HAP-1 (cell line): Measurements from ENCODE around the gene ACOT7.
A peak's percentile ranks its signal among the peaks of the same experiment; 100 is the strongest.

Source experiments
- DNase-seq, 2 experiments: peaks; one replicate each; pipeline ENCODE4 v3.0.0-alpha.2; 2016 to 2020; ENCODE audit warnings: low spot score in 2 of 2
- H3K27me3 ChIP-seq: fragments of 250-450 bp; sonication (Bioruptor Pico); 2 replicates; pipeline ENCODE4 v1.5.1; 2020; ENCODE audit warnings: low read depth, mild to moderate bottlenecking, moderate library complexity
- H3K36me3 ChIP-seq: fragments of 250-450 bp; sonication (Bioruptor Pico); replicated peaks from 2 replicates; pipeline ENCODE4 v1.5.1; 2020; ENCODE audit warnings: mild to moderate bottlenecking
- H3K4me1 ChIP-seq: fragments of 250-450 bp; sonication (Bioruptor Pico); 2 replicates; pipeline ENCODE4 v1.5.1; 2020; ENCODE audit warnings: mild to moderate bottlenecking
- H3K4me3 ChIP-seq: fragments of 250-450 bp; sonication (Bioruptor Pico); 2 replicates; pipeline ENCODE4 v1.5.1; 2020; ENCODE audit warnings: mild to moderate bottlenecking, moderate library complexity
- H3K9me3 ChIP-seq: fragments of 250-450 bp; sonication (Bioruptor Pico); 2 replicates; pipeline ENCODE4 v1.5.1; 2020; ENCODE audit warnings: mild to moderate bottlenecking, moderate library complexity
- in situ Hi-C: fragments of 300-500 bp; cut with MboI; formaldehyde crosslinking; loops from 3 replicates; pipeline ENCODE4 v1.14.3; 2020; ENCODE audit warnings: low sequenced_read_pairs, inconsistent platforms, mixed read lengths

Gene ACOT7

DNA sequence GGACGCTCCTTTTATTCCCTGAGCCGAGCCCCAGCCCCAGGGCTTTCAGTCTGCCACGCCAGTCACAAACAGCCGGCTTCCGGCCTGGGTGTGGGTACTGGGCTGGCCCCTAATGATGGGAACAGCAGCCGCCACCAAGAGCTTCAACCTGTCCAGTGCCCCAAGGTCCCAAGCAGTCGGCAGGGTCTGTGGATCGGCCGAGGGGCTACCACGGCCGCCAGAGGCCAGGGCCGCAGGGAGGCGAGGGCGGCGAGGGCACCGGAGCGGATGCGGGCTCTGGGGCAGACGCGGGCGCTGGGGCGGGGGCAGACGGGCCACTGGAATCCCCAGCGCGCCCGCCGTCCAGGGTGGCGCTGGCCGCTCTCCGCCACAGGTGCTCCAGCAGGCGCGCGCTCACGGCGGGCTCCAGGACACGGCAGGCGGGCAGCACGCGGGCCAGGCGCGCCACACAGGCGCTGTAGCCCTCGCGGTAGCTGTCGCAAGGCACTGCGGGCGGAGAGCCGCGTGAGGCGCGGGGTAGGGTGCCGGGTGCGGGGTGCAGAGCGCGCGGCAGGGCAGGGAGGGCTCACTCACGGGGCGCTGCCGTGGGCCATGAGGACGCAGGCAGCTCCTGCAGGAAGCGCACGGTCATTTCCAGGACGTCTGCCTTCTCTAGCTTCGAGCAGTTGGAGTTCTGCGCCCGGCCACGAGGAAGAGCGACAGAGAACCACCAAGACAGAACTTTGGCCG, 25.3 kb upstream of the ACOT7 start:
- no peaks in the 10 kb centered on the region for H3K36me3 ChIP-seq
- peaks cover 35% of the 10 kb centered on the region for H3K27me3 ChIP-seq
- H3K4me3 ChIP-seq = peak overlapping the region; percentile 35; the same call in 1 of the 2 replicates
- no peaks in the 10 kb centered on the region for H3K9me3 ChIP-seq
- peaks cover 17% of the 10 kb centered on the region for H3K4me1 ChIP-seq
- no peak for DNase-seq
- in situ Hi-C loops = no loop called here

- no peaks in the 10 kb centered on the region for H3K9me3 ChIP-seq
- no peak overlapping the region for H3K4me3 ChIP-seq
- H3K27me3 ChIP-seq = peaks cover 32% of the 10 kb centered on the region
- DNase-seq = no peak
- peaks cover 14% of the 10 kb centered on the region for H3K4me1 ChIP-seq
- no peaks in the 10 kb centered on the region for H3K36me3 ChIP-seq
- in situ Hi-C loops = no loop called here
Observed at GRCh38 chr1:6417961-6418667, 24.5 kb upstream of the ACOT7 start.

DNA sequence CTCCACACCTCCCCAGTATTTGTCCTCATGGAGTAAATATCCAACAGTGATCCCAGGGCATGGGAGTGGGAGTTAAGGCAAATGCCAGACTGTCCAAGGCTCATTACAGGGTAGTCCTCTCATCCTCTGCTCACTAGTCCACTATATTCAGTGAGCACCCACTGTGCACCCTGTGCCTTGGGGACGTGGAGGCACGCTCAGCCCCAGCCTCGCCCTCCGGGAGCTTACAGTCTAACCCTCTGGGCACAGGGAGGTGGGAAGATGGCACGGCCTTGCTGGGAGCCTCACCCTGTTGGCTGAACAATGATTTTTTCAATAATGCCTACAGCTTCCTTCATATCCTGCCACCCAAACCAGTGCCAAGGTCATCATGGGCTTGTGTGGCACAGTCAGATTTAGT, 23.3 kb upstream of the ACOT7 start:
- no peak overlapping the region for H3K4me3 ChIP-seq
- no peaks in the 10 kb centered on the region for H3K9me3 ChIP-seq
- in situ Hi-C loops = no loop called here
- DNase-seq = no peak
- H3K4me1 ChIP-seq = peaks cover 14% of the 10 kb centered on the region
- no peaks in the 10 kb centered on the region for H3K36me3 ChIP-seq
- peaks cover 28% of the 10 kb centered on the region for H3K27me3 ChIP-seq

DNA sequence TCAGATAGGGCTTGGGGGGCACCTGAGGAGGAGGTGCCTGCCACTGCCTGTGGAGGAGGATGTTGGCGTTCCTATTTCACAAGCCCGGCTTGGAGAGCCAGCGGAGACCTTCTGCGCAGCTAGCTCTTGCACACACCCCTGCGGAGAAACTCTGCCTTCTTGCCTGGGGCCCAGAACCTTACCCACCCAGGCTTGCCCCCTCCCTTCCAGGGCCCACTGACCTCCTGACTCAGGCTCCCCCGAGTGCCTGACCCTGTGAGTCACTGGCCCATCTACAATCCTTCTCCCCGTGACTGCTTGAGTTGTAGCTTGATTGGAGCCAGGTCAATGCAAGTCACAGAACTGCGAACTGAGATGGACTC, 22.7 kb upstream of the ACOT7 start:
- H3K4me1 ChIP-seq = peaks cover 14% of the 10 kb centered on the region
- no peaks in the 10 kb centered on the region for H3K36me3 ChIP-seq
- H3K4me3 ChIP-seq = no peak overlapping the region
- peaks cover 23% of the 10 kb centered on the region for H3K27me3 ChIP-seq
- DNase-seq = no peak
- no peaks in the 10 kb centered on the region for H3K9me3 ChIP-seq
- in situ Hi-C loops = no loop called here

GRCh38 chr1:6414881-6415626, 21.5 kb upstream of the ACOT7 start:
- no peak for DNase-seq
- in situ Hi-C loops = no loop called here
- peaks cover 12% of the 10 kb centered on the region for H3K4me1 ChIP-seq
- peaks cover 22% of the 10 kb centered on the region for H3K27me3 ChIP-seq
- H3K9me3 ChIP-seq = no peaks in the 10 kb centered on the region
- no peaks in the 10 kb centered on the region for H3K36me3 ChIP-seq
- H3K4me3 ChIP-seq = no peak overlapping the region

DNA sequence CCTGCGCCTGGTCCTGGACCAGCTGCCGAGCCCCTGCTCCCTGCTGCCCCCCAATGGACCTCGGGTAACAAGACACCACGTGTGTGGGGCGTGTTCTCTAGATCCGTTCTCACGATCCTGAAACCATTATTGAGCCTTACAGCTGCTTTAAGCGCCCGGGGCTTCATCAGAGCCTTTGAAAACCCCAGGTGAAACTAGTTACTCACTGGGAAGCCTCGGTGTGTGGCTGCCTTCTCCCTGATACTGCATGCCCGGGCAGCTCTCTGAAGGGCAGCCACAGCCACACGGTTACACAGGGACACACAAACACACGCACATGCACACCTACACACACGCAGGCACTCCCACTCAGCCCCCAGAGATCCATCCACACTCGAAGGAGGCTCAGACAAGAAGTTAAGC, 20.9 kb upstream of the ACOT7 start:
- DNase-seq = peak; percentile 76 to 82
- Histone ChIP-seq H3K9me3 (no peaks in the 10 kb centered on the region), H3K27me3 (peaks cover 22% of the 10 kb centered on the region), H3K36me3 (no peaks in the 10 kb centered on the region), H3K4me3 (no peak overlapping the region), H3K4me1 (peaks cover 10% of the 10 kb centered on the region)
- in situ Hi-C loops = no loop called here

GRCh38 chr1:6412896-6413295, 19.3 kb upstream of the ACOT7 start:
- in situ Hi-C loops = no loop called here
- H3K27me3 ChIP-seq = peaks cover 13% of the 10 kb centered on the region

GRCh38 chr1:6410248-6410893, 16.8 kb upstream of the ACOT7 start:
- no peaks in the 10 kb centered on the region for H3K9me3 ChIP-seq
- no peaks in the 10 kb centered on the region for H3K36me3 ChIP-seq
- peaks cover 10% of the 10 kb centered on the region for H3K4me1 ChIP-seq
- H3K27me3 ChIP-seq = peaks cover 8% of the 10 kb centered on the region; the same call in 1 of the 2 replicates
- no peak overlapping the region for H3K4me3 ChIP-seq
- no peak for DNase-seq
- in situ Hi-C loops = no loop called here

More at GRCh38 chr1:6412896-6413295, 19.3 kb upstream of the ACOT7 start:
- no peaks in the 10 kb centered on the region for H3K36me3 ChIP-seq
- no peaks in the 10 kb centered on the region for H3K9me3 ChIP-seq
- no peak overlapping the region for H3K4me3 ChIP-seq
- DNase-seq = no peak
- H3K4me1 ChIP-seq = peaks cover 10% of the 10 kb centered on the region

DNA sequence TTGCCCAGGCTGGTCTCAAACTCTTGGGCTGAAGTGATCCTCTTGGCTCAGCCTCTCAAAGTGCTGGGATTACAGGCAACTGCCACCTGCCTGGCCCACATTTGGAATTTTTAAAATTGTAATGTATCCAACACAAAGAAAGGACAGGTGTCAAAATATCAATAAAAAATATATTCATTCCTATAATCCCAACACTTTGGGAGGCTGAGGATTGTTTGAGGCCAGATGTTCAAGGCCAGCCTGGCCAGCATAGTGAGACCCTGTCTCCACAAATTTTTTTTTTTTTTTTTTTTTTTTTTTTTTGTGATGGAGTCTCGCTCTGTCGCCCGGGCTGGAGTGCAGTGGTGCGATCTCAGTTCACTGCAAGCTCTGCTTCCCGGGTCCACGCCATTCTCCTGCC, 16.2 kb upstream of the ACOT7 start:
- no peaks in the 10 kb centered on the region for H3K36me3 ChIP-seq
- peaks cover 5% of the 10 kb centered on the region; the same call in 1 of the 2 replicates for H3K27me3 ChIP-seq
- no peak for DNase-seq
- H3K9me3 ChIP-seq = no peaks in the 10 kb centered on the region
- in situ Hi-C loops = loop anchor here (10.0 kb wide), 1 partner anchor 155 kb away; no protein-coding TSS in a partner anchor
- peaks cover 8% of the 10 kb centered on the region for H3K4me1 ChIP-seq
- no peak overlapping the region for H3K4me3 ChIP-seq

GRCh38 chr1:6409053-6409452, 15.5 kb upstream of the ACOT7 start:
- no peaks in the 10 kb centered on the region for H3K36me3 ChIP-seq
- in situ Hi-C loops = loop anchor here (10.0 kb wide), 1 partner anchor 154 kb away; no protein-coding TSS in a partner anchor
- H3K4me1 ChIP-seq = peaks cover 2% of the 10 kb centered on the region
- H3K4me3 ChIP-seq = no peak overlapping the region
- 0 out of 2 replicates have a peak, but pooled peaks cover 2% of the 10 kb centered on the region for H3K27me3 ChIP-seq
- no peak for DNase-seq
- H3K9me3 ChIP-seq = no peaks in the 10 kb centered on the region

- Histone ChIP-seq H3K4me1 (no peaks in the 10 kb centered on the region; the same call in 1 of the 2 replicates), H3K4me3 (no peak overlapping the region), H3K27me3 (0 out of 2 replicates have a peak, but pooled peaks cover 2% of the 10 kb centered on the region), H3K9me3 (no peaks in the 10 kb centered on the region), H3K36me3 (no peaks in the 10 kb centered on the region)
- no peak for DNase-seq
- in situ Hi-C loops = loop anchor here (10.0 kb wide), 1 partner anchor 153 kb away; no protein-coding TSS in a partner anchor
Observed at GRCh38 chr1:6408023-6408422, 14.5 kb upstream of the ACOT7 start.

- Histone ChIP-seq H3K9me3 (no peaks in the 10 kb centered on the region), H3K27me3 (no peaks in the 10 kb centered on the region), H3K36me3 (no peaks in the 10 kb centered on the region), H3K4me1 (no peaks in the 10 kb centered on the region; the same call in 1 of the 2 replicates), H3K4me3 (no peak overlapping the region)
- DNase-seq = no peak
- in situ Hi-C loops = loop anchor here (5.0 to 10.0 kb wide), 2 partner anchors 34 to 147 kb away; no protein-coding TSS in a partner anchor
Observed at GRCh38 chr1:6401673-6402072, 8.1 kb upstream of the ACOT7 start.

DNA sequence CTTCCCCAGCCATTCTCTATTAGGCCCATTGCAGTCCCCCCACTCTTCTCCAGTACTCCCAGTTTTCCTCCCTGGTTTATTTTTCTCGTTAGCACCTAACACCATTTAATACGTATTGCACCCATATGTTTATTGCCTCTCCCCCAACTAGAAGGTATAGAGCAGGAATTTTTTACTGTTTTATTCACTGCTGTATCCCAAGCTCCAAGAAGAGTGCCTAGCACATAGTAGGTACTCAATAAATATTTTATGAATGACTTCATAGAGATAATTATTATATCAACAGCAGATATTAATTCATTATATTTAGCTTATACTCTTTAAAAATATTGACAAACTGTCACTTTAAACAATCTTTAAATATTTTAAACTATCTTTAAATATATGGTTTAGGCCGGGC, 5.7 kb upstream of the ACOT7 start:
- in situ Hi-C loops = no loop called here
- no peaks in the 10 kb centered on the region for H3K9me3 ChIP-seq
- H3K4me3 ChIP-seq = no peak overlapping the region
- H3K27me3 ChIP-seq = no peaks in the 10 kb centered on the region
- H3K4me1 ChIP-seq = peaks cover under 1% of the 10 kb centered on the region; the same call in 1 of the 2 replicates
- no peak for DNase-seq
- no peaks in the 10 kb centered on the region for H3K36me3 ChIP-seq
